Right lobe of liver (tissue), 4 donors: ENCODE data around the gene PFKM.

Experiments used
- POLR2A ChIP-seq: fragments of 450-650 bp; IDR thresholded peaks from one replicate; pipeline ENCODE4 v1.6.1; 2017; ENCODE audit warnings: antibody characterized with exemption, mild to moderate bottlenecking
- TF ChIP-seq, protein P1 (sequence below), 4 donors: fragments of 200-600 bp in 3 of 4; fragments of 450-650 bp in 1 of 4; IDR thresholded peaks; one replicate each; pipeline versions ENCODE4 v1.5.1 to v1.8.0; 2016 to 2022; ENCODE audit warnings: antibody characterized with exemption in 4 of 4, mild to moderate bottlenecking in 2 of 4
- donor health status: DM: no; HTN: no; CAD: no.
- donor health status: DM: no; HTN: no; CAD: no.
- donor health status: DM: no; HTN: yes; CAD: no.

GRCh38 chr12:48142818-48143674 lies 23.9 kb downstream of the PFKM start:
- TF ChIP-seq, protein P1, sequence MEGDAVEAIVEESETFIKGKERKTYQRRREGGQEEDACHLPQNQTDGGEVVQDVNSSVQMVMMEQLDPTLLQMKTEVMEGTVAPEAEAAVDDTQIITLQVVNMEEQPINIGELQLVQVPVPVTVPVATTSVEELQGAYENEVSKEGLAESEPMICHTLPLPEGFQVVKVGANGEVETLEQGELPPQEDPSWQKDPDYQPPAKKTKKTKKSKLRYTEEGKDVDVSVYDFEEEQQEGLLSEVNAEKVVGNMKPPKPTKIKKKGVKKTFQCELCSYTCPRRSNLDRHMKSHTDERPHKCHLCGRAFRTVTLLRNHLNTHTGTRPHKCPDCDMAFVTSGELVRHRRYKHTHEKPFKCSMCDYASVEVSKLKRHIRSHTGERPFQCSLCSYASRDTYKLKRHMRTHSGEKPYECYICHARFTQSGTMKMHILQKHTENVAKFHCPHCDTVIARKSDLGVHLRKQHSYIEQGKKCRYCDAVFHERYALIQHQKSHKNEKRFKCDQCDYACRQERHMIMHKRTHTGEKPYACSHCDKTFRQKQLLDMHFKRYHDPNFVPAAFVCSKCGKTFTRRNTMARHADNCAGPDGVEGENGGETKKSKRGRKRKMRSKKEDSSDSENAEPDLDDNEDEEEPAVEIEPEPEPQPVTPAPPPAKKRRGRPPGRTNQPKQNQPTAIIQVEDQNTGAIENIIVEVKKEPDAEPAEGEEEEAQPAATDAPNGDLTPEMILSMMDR (IDR thresholded peaks at IDR 0.05): no peak
- no peak for TF ChIP-seq POLR2A
